ENCODE results near the gene SLC9A5.

The SLC9A5 gene

GRCh38 chr16:67211674-67212073 lies 37.1 kb upstream of the SLC9A5 start:
- H3K4me1 Mint-ChIP-seq = no peaks in the 10 kb centered on the region
- H3K4me3 Mint-ChIP-seq = no peak overlapping the region
- H3K27ac Mint-ChIP-seq = peak overlapping the region; percentile 71
- DNase-seq = no peak
- H3K27me3 Mint-ChIP-seq (ENCODE audit: low read depth, poor library complexity) = peaks cover 15% of the 10 kb centered on the region
- no peaks in the 10 kb centered on the region for H3K36me3 Mint-ChIP-seq (ENCODE audit: low read depth)
- no peaks in the 10 kb centered on the region for H3K9me3 Mint-ChIP-seq
- TF ChIP-seq CTCF (IDR thresholded peaks at IDR 0.05) = no peak

GRCh38 chr16:67212766-67213165 lies 36.0 kb upstream of the SLC9A5 start:
- H3K27ac Mint-ChIP-seq = no peak overlapping the region
- H3K9me3 Mint-ChIP-seq = no peaks in the 10 kb centered on the region
- no peaks in the 10 kb centered on the region for H3K4me1 Mint-ChIP-seq
- peaks cover 15% of the 10 kb centered on the region for H3K27me3 Mint-ChIP-seq (ENCODE audit: low read depth, poor library complexity)
- TF ChIP-seq CTCF (IDR thresholded peaks at IDR 0.05) = no peak
- no peaks in the 10 kb centered on the region for H3K36me3 Mint-ChIP-seq (ENCODE audit: low read depth)
- DNase-seq = no peak
- H3K4me3 Mint-ChIP-seq = no peak overlapping the region

- no peak overlapping the region for H3K4me3 Mint-ChIP-seq
- no peaks in the 10 kb centered on the region for H3K4me1 Mint-ChIP-seq
Observed at GRCh38 chr16:67213197-67214019, 35.4 kb upstream of the SLC9A5 start.

GRCh38 chr16:67215706-67216105 lies 33.1 kb upstream of the SLC9A5 start:
- Mint-ChIP-seq H3K4me1 (no peaks in the 10 kb centered on the region), H3K27ac (peak overlapping the region; percentile 19), H3K27me3 (ENCODE audit: low read depth, poor library complexity) (peaks cover 15% of the 10 kb centered on the region), H3K36me3 (ENCODE audit: low read depth) (no peaks in the 10 kb centered on the region), H3K9me3 (no peaks in the 10 kb centered on the region), H3K4me3 (no peak overlapping the region)
- DNase-seq = no peak
- TF ChIP-seq CTCF (IDR thresholded peaks at IDR 0.05) = no peak

More at GRCh38 chr16:67213197-67214019, 35.4 kb upstream of the SLC9A5 start:
- no peaks in the 10 kb centered on the region for H3K36me3 Mint-ChIP-seq (ENCODE audit: low read depth)
- no peak for TF ChIP-seq CTCF (IDR thresholded peaks at IDR 0.05)
- DNase-seq = no peak
- no peak overlapping the region for H3K27ac Mint-ChIP-seq
- H3K27me3 Mint-ChIP-seq (ENCODE audit: low read depth, poor library complexity) = peaks cover 15% of the 10 kb centered on the region
- no peaks in the 10 kb centered on the region for H3K9me3 Mint-ChIP-seq

- no peaks in the 10 kb centered on the region for H3K9me3 Mint-ChIP-seq
- no peaks in the 10 kb centered on the region for H3K36me3 Mint-ChIP-seq (ENCODE audit: low read depth)
- no peak overlapping the region for H3K4me3 Mint-ChIP-seq
- H3K4me1 Mint-ChIP-seq = no peaks in the 10 kb centered on the region
- peaks cover 19% of the 10 kb centered on the region for H3K27me3 Mint-ChIP-seq (ENCODE audit: low read depth, poor library complexity)
- TF ChIP-seq CTCF (IDR thresholded peaks at IDR 0.05) = no peak
- no peak for DNase-seq
- peak overlapping the region; percentile 22 for H3K27ac Mint-ChIP-seq
Observed at GRCh38 chr16:67216612-67217490, 31.9 kb upstream of the SLC9A5 start.
